Activated CD4-positive, alpha-beta T cell treated with anti-CD3 and anti-CD28 coated beads, Interleukin-2, Interleukin-4, amounts not matched to agents 100 ng/mL and 50 ng/mL, durations not matched to agents 16 hours and 8 hours (primary cell): ENCODE data around the gene SVIL.
"Not testable (repeated sequence)": the region's sequence is repeated elsewhere in the genome, so short reads cannot be mapped to it uniquely, and the experiment has no call there.

ENCODE experiments used
- DNase-seq: peaks from one replicate; pipeline ENCODE4 v3.0.0-alpha.2; 2020; ENCODE audit warnings: low spot score

The SVIL gene

DNA sequence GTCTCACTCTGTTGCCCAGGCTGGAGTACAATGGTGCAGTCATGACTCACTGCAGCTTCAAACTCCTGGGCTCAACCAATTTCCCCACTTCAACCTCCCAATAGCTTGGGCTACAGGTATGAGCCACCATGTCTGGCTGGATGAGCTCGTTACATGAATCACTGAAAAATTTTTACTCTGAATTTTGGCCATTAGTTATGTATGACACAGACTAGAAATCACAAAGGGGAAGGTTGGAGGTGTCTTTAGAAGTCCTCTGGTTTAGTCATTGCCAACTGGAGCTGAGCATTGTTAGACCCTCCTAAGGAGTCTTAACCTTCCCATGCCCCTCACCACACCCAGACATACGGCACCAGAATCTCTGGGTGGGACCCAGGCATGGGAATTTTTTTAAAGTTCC, 34.7 kb downstream of the SVIL start:
- no peak for DNase-seq

GRCh38 chr10:29598851-29599311, 35.9 kb downstream of the SVIL start:
- no peak for DNase-seq

DNA sequence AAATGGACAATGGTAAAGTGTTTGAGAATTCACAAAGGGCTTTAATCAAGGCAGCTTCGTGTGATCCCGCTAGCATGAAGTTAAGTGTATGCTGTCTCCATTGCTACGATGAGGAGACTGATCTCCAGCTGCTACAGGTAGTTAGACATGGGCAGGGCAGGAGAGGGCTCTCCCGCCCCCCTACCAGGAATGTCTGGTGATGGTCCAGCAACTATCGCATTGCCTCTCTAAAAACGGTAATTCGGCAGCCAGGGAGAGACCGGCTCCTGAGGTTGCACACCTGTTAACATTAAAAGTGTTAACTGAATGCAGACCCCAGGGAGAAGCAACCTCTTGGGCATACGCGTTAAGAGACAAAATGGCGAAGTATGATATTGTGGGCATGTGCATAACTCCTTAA, 37.9 kb downstream of the SVIL start:
- DNase-seq, result no peak

- no peak for DNase-seq
Measured at GRCh38 chr10:29596356-29596755, 38.4 kb downstream of the SVIL start.

- no peak for DNase-seq
Measured at GRCh38 chr10:29595636-29596225, 39.0 kb downstream of the SVIL start.

- DNase-seq, result no peak
Measured at GRCh38 chr10:29595146-29595545, 39.6 kb downstream of the SVIL start.

GRCh38 chr10:29591651-29591968, 43.2 kb downstream of the SVIL start:
- DNase-seq, result no peak

DNA sequence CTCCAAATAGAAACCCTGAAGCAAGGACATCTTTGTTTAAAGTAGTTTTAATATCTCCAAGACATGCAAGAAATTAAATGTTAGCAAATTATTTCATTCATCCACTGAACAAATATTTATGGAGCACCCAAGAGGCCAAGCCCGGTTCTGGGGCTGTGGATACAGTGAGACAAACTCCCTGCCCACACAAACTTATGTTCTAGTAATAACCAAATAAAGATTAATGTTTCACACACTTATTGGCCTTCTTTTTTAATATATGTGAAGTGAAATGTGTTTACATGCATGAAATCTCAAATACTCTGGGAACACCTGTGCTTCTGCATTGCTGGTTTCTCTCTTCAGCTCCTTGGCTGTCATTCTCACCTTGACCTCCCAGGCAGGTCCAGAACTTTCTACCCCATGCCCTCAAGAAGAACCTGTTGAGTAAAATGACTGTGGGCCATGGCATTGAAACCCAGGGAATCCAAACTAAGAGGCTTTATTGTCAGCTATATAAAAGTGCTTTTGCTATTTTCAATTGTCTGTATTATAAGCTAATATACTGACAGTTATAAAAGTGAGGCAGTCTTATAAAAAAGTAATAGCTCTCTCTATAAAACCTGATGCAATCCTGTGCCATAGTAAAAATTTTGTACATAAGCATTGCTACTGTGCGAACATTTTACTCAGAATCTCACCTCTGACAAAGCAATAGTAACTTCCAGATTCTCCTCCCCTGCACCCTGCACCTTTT, 43.7 kb downstream of the SVIL start:
- no peak for DNase-seq

- DNase-seq, result no peak
Measured at GRCh38 chr10:29588629-29589421, 45.9 kb downstream of the SVIL start.

- DNase-seq, result not testable (repeated sequence)
Measured at GRCh38 chr10:29587750-29588628, 46.8 kb downstream of the SVIL start.

DNA sequence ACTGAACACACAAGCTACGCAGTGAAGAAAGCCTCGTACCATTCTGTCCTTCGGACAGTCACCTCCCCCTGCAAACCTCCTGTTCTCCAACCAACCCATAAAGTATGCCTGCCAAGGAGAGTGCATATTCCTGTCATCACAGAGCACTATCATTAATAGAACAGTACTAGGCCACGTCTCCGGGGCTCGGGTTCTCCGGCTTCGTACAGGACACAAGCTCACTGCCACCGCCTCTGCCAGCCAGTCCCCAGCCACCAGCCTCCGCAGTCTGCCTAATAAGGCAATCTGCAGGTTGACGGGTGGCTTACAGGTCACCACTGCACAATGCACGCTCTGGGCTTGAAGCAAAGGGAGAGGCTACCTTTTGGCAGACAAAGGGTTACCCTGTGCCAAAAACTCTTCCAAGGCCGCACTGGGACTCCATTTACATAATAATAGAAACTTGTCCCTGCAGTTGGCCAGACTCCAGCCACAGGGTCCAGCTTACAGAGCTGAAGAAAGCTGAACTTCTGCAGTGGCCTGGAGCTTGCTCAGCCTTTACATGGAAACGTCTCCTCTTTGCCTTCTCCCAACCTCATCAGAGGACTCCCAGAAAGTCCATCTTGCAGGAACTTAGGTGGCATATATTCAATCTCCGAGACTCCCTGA, 47.5 kb downstream of the SVIL start:
- DNase-seq, result not testable (repeated sequence)

- no peak for DNase-seq
Measured at GRCh38 chr10:29586509-29586908, 48.3 kb downstream of the SVIL start.

DNA sequence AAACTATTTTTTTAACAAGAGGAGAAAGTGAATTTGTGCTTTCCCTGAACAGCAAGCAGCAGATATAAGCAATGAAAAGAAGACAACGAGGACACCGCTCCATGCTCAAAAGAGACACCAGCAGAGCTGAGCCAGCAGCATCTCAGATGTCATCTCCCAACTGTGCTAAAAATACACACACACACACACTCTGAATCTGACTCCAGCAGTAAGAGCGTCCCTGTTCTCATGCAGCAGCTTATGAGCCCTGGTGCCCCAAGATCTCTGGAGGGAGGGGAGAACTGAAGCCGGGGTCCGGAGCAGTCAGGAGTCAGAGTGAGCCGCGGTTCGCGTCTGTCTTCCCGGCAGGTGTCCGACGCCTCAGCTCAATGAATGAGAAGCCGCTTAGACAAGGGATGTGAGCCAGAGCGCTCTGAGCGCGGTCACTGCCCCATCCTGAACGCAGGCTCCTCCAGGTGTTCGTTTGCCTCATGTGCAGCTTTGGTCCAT, 49.2 kb downstream of the SVIL start:
- no peak for DNase-seq

DNA sequence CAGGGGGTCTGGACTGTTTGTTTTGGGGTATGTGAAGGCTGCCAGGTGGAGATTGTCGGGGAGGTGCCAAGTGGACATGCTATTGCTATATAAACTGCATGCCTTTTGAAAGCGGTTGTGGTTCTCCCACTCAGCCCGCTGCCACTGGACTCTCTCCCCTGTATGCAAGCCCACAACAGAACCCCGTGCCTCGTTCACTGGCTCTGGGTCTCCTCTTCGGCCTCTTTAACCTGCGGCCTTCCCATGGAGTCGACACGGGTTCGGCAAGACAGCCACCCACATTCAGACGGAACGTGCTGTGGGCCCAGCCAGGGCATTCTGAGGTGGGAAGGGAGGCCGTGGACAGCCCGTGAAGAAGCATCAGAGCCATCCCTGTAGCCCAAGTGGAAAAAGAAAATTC, 50.3 kb downstream of the SVIL start:
- no peak for DNase-seq

- no peak for DNase-seq
Measured at GRCh38 chr10:29583674-29584073, 51.1 kb downstream of the SVIL start.

- not testable (repeated sequence) for DNase-seq
Measured at GRCh38 chr10:29582769-29583168, 52.0 kb downstream of the SVIL start.

DNA sequence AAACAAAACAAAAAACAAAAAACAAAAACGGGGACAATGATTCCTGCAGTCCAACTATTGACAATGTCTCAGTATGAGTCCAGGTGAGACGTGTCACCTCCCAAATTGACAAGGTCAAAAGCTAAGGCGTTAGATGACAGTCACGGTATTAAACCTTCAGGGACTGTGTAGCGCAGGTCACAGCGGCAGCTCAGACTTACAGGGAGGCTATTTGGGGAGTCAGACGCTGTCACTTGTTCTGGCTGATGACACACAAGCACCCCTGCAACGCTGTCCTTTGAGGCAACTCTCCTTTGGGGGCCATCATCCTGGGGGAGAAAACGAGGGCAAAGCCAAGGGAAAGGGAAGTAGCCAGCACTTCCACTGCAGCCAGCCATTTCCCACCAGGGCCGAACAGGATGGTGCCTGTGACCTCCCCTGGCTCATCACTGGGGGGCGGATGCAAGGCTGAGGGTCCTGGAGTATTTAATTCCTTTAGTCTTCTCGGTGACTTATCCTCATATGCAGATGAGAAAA, 55.3 kb downstream of the SVIL start:
- no peak for DNase-seq

DNA sequence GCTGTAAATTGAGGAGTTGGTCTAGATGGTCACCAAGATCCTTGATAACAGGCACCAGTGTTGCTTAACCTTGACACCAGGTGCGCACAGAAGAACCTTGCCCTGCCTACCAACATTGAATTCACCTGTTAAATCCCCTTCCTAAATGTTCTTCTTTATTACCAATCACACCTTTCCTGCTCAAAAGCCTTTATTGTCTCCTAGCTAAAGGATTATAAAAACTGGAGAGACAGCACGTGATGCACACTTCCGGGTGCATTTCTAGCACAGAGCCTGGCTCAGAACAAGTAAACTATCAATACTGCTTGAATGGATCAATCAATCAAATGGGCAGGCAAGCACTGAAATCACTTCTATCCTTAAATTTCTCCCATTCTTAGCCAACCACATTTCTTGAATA, 56.3 kb downstream of the SVIL start:
- DNase-seq, result no peak

DNA sequence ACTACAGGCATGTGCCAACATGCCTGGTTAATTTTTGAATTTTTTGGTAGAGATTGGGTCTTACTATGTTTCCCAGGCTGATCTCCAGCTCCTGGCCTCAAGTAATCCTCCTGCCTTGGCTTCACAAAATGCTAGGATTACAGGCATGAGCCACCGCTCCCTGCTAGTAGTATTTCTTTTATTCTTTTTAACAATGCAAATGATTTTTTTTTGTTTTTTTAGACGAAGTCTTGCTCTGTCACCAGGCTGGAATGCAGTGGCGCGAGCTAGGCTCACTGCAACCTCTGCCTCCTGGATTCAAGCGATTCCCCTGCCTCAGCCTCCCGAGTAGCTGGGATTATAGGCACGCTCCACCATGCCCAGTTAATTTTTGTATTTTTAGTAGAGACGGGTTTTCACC, 58.1 kb downstream of the SVIL start:
- DNase-seq, result no peak

DNA sequence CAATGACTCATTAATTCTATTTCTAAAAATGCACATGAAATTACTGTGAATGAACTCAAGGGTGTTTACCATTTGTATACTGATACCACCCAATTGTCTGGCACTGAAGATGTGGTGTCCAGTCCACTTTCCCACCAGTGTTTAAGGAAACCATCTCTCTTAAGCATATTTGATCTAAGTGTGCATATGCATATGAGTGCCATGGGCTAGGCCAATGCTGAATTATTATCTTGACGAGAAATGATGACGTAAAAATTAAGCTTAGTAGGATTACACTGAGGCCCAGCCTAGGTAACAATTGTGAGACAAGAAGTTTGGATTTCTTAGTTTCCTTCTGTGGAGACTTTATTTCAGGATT, 59.7 kb downstream of the SVIL start:
- no peak for DNase-seq
